Middle frontal gyrus (tissue), 1 donor: ENCODE data around the gene TCERG1L.

Experiments
- DNase-seq: peaks from one replicate; pipeline ENCODE4 v3.0.0-alpha.2; 2015; ENCODE audit warnings: low spot score; ENCODE audit errors: extremely low spot score

TCERG1L gene

DNA sequence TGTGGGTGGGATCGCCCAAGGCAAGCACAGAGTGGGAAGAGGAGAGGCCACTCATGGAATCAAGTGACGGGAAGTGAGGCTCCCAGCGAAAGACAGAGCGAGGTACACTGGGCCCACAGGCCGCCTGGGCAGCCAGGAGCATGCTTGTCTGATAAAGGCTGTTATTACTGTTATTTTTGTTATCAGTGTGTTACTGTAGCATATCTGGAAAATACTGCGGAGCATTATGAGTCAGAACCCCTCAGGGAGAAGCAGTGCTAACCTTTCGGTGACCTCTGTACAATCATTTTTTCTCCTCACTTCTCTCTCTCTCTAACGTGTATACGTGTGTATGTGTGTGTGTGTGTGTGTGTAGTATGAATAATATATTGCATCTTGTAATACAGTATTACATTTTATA, 3.8 kb upstream of the TCERG1L start:
- DNase-seq, result no peak

DNA sequence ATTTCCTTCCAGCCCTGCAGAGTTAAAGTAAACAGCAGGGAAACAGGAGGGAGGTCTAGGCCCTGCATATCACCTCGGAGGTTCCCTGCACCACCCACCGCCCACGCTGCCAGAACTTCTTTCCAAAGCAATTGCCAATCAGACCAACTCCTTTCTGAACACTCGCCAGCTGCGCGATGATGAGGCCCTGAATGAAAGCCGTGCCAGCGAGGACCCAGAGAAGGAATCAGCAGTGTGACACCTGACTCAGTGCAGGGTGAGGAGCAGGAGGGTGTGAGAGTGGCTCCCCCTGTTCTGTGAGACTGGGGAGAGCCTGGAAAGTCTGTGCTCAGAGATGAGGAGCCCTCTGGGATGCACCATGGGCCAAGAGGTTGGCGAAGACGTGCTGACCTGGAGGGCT, 3.3 kb upstream of the TCERG1L start:
- DNase-seq, result no peak

DNA sequence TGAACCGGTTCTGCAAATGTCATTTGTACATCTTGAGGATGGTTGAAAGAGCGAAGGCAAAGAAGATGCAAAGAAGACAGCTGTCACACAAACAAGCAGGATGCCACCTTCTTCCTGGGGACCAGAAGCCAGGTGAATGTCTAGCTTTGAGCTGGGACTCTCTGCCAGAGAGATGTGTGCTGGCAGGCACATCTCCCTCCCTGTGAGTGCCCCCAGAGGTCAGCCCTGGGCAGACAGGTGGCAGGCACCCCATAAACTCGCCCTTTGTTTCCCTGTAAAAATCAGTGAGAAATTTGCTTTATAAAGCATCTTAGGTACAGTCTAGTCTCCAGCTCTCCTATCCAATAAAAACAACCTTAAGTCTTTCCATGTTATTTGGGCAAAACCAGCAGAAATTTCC, 2.6 kb upstream of the TCERG1L start:
- DNase-seq, result no peak

DNA sequence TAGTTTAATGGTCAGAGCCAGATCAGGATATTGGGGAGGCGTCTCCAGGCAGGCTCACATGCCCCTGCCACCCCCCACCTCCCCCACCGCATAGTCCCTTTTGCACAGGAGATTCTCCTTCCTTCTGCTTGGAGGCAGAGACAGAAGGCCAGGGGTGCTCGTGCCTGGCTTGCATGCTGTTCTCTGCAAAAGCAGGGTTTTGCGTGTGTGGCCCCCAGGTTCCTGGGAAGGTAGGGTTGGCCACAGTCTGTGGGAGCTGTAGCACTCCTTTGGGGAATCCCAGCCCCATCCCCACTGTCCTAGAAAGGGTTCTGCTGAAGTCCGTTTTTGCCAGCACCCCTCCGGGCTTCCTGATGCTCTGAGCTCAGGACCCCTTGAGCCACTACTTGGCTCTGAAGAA, 1.9 kb upstream of the TCERG1L start:
- DNase-seq, result no peak

DNA sequence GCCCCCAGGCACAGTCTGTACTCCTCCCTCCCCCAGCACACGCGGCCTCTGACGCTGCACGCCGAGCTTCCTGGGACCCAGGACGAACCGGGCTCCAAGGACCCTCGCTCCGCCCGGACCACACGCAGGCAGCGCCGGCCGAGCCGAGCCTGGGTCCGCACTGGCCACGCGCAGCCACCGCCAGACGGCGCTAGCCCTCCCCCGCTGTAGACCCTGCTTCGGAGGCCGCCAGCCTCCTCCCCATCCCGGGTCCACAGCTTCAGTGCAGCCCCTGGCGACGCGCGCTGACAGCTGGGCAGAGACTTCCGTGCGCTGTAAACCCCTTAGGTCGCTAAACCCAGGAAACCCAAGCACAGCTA, 936 bp upstream of the TCERG1L start:
- no peak for DNase-seq

DNA sequence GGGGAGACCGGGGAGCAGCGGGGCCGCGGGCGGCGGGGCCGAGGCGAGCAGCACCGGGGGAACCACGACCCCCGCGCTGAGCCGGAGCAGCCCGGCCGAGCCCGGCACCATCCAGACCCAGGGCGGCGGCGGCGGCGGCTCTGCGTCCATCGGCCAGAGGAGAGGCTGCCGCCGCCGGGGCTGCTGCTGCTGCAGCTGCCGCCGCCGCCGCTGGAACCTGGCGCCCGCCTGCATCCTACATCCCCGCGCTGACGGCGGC, 190 bp downstream of the TCERG1L start:
- no peak for DNase-seq

DNA sequence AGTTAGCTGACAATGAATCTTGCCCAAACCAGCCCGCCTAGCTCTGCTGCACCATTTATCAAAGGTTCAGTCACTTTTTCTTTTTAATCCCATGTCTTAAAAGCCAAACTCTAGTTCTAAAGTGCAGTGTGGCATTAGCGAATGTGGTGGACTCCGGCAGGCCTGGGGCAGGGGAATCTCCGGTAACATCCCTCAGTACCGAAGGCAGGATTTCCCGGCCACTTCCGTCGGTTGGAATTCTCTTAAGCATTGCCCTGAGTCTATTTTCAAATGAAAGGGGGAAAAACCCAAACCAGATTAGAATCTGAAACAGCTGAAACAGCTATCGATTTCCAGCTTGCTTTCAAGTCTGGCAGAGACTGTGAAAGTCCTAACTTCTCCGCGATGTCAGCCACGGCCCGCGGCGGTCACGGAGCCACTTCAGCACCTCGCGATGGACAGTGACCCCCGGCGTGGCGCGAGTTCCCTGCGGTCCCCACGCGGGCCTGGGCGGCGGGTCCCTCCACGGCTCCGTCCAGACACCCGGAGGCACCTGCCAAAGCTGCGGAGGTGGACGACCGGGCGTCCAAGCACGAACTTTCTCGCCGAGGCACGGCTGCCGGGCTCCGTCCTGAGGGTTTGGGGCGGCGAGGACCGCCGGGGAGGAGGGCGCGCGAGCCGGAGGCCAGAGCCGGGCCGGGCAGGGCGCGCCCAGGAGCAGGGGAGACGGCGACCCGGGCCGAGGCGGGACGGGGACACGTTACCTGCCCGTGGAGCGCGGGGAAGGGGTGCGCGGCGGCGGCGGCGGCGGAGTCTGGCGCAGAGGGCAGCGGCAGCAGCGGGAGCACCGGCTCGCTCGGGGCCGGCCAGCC, 745 bp downstream of the TCERG1L start:
- no peak for DNase-seq

DNA sequence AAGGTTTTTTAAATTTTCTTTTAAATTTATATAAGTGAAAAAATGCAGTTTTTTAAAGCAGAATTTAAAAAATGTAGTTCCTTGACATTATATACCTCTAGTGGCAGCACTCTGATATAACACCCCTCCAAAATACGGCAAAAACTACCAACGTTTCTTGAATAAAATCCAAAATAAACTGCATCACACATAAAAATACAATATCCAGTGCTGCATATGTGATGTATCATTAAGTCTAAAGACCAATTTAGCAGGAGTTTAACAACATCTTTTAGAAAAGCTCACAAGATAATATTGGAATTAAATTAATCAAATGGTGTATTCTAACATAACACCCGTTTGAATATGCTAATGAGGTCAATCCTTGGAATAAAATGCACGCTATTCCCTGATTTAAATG, 1.4 kb downstream of the TCERG1L start:
- DNase-seq, result no peak

DNA sequence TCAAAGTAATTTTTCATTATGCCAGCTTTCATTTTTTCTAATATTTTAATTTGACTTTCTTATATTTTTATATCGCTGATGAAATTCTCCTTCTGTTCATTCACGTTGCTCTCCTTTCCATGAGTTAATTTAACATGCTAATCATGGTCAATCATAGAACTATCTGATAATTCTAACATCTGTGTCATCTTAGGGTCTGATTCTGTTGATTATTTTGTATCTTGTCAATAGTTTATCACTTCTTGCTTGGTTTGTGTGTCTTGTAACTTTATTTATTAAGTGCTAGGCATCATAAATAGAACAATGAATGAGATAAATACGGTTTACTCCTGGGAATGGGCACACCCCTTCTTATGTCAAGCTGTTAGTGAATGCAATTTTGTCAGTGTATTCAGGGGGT, 11.0 kb downstream of the TCERG1L start:
- no peak for DNase-seq

DNA sequence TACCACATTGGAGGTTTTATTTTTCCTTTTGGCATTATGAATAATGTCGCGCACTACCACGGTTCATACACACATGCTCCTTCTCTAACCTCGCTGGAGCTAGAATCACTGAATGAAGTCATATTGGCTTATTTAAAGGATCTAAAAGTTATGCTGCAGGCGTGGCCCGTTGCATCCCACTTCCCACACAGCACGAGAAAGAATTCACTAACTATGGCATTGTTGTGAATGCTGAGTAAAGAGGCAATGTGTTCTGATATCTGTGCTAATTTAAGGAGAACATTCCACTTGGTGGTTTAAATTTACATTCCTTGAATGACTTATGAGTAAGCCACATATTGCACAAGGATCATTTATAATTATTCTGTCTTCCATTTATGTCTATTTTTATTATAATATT, 20.7 kb downstream of the TCERG1L start:
- no peak for DNase-seq

DNA sequence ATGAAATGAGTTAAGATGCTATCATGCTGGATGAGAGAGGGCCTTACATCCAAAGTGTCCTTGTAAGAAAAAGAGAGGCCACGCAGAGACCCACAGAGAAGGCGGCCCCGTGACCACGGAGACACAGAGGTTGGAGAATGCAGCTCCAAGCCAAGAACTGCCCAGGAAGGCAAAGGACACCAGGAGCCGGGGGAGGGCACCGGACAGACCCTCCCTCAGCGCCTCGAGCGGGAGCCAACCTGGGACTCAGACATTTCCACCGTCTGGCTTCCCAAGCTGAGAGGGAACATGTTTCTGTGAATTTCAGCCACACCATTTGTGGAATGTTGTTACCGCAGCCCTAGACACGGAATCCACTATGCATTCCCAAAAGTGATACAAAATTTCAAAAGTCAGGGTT, 22.9 kb downstream of the TCERG1L start:
- DNase-seq, result no peak

DNA sequence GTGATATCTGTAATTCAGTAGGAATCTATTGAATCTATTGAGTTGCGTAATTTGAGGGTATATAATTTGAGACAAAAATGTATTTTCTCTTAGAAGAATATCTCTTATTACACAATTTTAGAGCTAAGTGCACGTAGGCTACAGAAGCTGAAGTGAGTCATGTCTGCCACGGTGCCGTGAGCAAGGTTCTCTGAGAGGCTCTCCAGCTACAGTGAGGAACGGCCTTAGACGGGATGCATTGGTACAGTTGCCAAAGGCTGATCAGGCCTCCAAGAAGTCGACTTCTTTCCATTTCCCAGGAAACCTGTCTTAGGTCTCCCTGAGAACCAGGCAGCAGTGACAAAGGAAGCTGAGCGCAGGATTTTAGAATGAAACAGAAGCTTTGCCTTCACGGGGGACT, 28.6 kb downstream of the TCERG1L start:
- no peak for DNase-seq

DNA sequence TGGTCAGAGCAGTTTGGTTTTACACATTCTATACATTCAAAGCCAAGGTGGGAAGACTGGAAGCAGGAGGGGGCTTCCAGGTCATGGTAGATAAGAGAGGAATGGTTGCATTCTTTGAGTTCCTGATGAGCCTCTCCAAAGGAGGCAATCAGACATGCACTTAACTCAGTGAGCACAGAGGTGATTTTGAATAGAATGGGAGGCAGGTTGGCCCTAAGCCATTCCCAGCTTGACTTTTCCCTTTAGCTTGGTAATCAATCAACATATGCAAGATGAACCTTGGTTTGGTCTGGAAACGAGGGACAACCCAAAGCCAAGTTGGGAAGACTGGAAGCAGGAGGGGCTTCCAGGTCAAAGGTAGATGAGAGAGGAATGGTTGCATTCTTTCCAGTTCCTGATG, 31.4 kb downstream of the TCERG1L start:
- DNase-seq, result no peak

DNA sequence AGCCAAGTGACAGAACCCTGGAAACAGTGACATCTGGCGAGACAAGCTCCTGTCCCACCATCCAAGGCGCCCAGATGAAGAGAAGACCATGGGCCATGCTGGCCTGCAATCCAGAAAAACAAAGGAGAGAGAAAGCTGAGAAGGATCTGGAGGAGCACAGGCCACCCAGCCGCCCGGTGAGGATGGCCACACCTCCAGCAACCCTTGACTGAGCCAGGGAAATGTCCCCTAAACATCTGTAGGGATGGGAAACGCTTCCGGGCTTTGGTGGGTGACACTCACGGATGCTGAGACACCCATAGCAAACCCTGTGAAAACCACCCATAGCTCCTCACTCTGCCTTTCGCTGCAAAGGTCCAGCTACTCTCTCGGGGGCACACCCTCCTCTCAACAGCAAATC, 32.0 kb downstream of the TCERG1L start:
- DNase-seq, result no peak

DNA sequence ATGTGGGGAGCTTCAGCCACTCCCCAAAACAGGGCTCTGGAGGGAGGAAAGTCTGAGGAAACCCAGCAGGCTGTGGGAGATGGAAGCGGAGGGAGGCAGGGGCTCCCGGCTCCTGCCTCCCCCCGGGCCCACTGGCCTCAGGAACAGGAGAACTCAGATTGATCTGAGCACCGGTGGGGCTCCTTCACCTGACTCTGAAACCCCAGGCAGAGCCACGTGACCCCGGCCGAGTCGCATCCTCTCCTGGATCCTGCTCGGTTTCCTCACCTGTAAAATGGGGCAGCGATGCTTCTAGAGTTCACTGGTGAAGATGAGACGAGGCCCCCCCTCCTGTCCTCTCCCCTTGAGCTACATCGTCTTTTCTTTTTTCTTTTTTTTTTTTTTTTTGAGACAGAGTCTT, 33.6 kb downstream of the TCERG1L start:
- DNase-seq, result no peak

DNA sequence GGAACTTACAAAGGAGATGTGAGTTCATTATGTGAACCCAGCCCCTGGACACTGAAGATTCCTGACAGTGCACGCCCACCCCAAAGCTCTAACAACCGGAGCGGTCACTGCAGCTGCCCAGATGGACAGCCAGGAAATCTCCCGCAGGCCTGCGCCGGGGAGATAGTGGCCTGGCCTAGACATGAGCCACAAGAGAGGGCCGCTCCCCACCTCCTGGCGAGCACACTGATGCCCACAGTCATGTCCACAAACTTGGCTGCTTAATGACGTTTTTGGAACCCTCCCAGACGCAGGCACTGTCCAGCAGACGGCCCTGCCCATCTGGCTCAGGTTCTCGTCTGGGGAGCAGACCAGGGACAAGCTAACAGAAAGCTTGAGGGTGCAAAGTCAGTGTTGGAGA, 34.2 kb downstream of the TCERG1L start:
- DNase-seq, result no peak

DNA sequence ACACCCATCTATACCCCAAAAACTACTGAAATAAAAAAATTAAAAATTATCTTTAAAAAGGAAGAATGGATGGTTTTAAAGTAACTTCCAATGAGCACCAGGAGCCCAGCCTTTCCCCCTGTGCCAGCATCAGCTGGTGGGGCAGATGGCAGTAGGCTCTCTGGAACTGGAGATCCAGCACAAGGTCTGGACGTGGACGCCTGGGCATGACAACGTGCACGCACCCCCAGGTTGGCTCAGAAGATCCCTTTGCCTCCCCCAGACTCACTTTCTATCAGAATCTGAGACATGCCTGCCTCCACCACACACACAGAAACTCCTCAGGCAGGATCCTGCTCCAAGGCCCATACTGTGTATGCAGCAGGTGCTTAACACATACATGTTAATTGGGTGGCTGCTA, 35.8 kb downstream of the TCERG1L start:
- DNase-seq, result no peak

DNA sequence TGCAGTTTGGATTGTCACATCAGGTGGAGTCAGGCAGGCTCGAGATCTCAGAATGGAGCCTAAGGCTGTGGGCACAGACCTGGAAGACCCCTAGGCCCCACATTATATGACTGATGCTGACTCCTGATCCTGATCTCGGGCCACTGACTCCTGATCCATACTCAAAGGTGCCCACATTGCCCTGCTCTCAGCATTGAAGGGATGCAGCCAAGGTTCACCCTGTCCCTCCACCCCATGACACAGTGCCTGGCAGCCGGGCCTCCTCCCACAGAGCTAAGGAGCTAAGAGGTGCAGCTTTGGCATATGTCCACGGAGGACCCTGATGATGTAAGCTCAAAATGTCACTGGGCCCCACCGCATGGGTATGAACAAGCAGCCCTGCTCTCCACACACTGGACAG, 36.6 kb downstream of the TCERG1L start:
- DNase-seq, result no peak

DNA sequence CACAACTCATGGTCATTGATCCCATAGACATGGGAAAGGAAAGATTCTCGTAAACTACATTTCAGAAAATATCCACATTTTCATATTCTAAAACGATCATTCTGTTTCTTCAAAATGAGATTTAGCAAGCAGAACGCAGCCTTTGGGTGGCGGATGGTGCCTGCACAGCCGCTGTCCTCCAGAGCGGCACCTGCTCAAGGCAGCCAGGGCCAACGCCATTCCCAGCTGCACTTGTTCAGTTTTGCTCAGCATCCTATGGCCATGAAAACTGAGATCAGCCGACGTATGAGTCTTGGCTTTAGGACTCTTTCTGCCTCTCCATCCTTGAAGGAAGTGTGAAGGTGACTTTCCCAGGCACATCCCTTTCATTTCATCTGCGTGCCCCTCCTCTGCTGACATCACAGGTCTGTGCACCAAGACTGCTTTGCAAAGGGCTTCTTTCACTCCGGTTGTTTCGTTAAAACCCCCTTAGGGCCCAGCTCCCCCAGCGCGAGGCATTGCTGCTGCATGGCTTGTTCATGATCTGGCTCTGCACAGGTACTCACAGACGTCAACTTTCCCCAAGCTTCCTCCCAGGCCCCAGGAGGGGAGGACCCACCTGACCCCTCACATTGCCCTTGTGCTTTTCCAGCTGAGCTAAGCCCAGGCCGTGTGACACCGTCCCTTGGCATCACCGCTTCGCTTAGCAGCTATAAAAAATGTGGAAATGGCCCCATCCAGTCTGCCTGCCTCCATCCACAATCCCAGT, 37.2 kb downstream of the TCERG1L start:
- DNase-seq, result no peak

DNA sequence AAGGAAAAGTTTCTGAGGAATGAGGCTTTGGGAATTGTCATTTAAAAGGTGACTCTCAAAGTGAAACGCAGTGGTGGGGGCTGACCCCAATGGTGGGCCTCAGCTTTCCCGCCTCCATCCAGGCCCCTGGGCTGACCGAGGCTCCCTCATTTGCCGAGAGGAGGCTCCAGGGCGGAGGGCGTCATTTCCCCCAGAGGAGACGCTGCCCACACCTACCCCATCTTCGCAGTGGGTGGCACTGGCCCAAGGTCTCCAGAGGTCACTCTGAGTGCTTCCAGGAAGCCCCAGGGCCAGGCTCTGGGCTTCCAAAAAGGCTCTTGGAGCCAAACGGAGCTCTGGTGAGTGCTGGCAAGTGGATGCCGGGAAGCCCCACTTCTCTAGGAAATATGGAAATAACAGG, 38.0 kb downstream of the TCERG1L start:
- DNase-seq, result no peak

DNA sequence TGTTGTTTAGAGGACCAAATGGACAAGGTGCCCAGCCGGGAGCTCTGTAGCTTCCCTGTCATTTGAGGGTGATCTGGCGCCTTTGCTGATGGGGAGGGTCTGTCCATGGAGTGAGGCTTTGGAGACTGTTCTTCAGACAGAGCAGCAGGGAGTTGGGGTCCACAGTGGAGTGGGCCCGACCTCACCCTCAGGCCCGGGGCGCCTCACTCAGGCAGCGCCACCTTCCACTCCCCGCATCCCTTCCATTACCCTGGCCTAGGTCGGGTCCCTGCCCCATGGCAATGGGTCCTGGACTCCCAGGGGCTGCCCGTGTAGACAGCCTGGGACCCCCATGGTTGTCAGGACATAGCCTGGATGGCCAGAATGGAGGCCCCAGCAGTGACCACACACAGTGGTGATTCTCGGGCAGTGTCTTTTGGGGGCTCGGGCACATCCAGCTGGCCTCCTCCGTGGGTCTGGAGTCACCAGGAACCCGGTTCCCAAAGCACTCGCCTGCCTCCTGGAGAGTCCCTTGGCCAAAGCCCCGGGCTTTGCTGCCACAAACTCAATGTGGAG, 38.5 kb downstream of the TCERG1L start:
- no peak for DNase-seq

DNA sequence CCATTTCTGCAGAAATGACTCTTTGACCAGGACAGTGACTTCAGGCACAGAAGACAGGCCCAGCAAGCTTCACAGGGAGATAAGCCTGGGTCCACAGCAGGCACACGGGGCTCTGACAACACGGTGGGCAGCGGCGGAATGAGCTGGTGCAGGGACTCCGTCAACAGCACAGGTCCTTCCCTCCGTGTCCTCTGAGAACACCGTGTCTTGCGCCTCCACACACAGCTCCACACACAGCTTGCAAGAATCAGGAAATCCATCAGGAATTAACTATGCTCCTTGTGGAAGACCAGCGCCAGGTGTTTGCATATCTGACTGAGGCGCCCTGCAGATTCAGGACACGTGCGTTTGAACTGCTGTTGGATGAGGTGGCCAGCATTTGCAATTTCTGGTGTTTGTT, 39.6 kb downstream of the TCERG1L start:
- DNase-seq, result no peak
